GM18508 (cell line): Measurements from ENCODE around the gene C21orf58.

ENCODE experiments used
- ATAC-seq: cut with Tn5 transposase; IDR thresholded peaks from one replicate; pipeline ENCODE4 v1.9.1; 2021; ENCODE audit warnings: moderate number of reproducible peaks; ENCODE audit not compliant: insufficient read depth, unreplicated experiment

Gene C21orf58

DNA sequence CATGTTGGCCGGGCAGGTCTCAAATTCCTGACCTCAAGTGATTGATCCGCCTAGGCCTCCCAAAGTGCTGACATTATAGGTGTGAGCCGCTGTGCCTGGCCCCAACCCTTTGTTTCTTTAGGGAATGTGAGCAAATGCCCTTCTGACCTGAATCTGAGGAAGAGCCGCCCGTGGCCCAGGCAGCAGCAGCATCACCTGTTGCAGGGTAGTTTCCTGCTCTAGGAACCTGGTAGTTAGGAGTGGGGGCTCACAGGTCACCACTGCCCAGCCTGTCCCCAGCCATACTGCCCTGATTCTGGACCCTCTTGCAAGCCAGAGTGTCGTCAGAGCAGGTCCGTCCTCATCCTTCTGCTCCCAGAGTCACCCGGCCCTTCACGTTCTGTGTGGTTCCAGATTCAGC is 24.5 kb downstream of the C21orf58 start:
- no peak for ATAC-seq

DNA sequence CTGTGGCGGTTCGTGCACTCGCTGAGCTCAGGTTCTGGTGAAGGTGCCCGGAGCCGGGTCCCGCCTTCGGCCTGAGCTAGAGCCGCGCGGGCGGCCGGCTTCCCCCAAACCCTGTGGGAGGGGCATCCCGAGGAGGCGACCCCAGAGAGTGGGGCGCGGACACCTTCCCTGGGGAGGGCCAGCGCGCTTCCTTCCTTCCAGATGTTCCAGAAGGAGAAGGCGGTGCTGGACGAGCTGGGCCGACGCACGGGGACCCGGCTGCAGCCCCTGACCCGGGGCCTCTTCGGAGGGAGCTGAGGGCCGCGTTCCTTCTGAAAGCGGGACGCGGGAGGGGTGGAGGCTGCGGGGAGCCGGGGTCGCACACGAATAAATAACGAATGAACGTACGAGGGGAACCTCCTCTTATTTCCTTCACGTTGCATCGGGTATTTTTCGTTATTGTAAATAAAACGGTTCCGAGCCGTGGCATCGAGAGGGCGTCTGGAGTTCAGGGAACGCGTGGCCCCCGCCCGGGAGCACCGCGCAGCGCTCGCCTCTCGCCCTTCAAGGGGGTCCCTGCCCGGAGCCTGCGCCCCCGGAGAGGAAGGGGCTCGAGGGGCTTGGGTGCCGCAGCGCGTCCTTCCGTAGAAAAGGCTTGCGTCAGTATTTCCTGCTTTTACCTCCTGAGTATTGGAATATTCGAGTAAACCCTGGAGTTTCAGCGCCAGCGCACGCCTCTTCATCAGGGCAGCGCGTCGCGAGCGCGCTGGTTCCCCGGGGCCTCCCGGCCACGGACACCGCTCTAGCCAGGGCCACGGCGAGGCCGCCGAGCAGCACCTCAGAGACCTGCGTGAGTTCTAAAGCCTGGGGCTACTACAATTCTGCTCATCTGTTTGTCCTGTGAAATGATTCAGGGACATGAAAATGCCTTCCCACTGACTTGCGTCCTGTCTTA is 26.1 kb downstream of the C21orf58 start:
- no peak for ATAC-seq

DNA sequence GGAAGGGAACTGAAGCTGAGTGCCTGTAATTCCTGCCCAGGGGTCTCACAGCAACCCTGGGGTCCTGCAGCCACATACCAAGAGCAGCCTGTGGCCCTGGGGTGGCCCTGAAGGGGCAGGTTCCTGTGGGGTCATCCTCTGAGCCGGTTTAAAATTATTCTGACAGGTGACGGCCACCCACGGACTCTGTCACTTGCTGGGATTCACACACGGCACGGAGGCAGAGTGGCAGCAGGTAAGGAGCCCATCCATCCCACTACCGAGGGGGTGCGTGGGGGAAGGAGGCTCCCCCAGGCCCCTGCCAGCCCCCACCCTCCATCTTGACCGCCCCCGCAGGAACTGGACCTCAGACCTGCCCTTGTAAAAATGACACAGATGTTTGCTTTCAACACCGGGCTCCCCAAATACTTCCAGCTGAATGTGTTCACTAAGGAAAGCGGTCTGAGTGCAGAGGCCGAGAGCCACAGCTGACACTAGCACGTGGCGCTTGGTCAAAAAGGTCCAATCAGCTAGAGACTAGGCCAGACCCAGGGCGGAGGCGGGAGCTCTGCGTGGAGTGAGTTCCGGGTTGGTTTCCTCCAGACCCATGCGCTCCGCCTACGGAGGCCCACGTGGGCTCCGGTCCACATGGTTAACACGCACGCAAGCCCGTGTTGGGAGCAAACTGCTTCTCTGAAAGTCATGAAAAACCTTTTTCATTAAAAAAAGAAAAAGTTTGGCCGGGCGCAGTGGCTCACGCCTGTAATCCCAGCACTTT is 27.5 kb downstream of the C21orf58 start:
- no peak for ATAC-seq

DNA sequence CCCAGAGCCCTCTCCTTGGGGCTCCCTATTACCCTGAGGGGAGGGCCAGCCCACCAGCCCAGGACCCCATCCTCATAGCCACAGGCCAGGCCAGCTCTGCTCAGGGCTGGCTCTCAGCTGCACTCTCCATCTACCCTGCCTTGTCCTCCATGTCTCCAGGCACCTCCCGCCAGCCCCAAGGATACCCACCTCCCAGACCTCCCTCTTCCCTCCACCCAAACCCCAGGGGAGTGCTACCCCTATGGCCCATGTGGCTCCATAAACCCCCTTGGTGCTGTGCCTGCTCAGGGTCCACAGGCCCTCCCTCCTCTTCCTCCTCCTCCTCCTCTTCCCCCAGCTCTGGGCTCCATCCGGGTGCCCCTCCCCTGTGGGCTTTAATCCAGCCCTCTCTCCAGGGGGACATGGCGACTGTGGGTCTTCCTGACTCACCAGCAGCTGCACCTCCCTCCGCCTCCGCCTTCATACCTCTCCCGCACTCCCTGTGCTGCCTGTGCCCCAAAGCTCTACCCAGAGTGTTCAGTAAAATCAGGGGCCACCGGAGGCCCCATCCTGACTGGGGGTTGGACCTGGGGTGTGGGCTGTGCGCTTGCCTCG is 28.4 kb downstream of the C21orf58 start:
- no peak for ATAC-seq

DNA sequence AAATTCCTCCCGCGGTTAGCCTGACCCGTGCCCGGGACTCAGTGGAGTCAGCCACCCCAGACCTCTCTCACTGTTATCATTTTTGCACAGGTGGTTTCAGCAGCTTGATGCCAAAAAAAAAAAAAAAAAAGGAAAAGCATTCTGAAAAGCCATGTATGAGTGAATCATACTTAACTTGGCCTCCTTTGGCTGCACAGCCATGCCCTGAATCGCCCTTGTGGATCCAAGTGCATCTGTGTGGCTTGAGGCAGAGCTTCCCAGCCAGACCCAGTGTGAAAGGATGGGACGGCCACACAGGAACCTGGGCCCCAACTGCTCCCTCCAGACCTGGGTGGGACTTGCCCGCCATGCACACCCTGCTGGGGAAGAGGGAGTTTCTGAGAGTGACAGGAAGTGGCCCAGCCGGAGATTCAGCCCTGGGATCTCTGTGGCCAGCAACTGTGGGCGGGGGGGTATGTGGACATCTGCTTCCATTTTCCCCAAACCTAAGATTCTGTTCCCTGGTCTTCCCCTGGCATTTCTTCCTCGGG is 29.0 kb downstream of the C21orf58 start:
- ATAC-seq: no peak

DNA sequence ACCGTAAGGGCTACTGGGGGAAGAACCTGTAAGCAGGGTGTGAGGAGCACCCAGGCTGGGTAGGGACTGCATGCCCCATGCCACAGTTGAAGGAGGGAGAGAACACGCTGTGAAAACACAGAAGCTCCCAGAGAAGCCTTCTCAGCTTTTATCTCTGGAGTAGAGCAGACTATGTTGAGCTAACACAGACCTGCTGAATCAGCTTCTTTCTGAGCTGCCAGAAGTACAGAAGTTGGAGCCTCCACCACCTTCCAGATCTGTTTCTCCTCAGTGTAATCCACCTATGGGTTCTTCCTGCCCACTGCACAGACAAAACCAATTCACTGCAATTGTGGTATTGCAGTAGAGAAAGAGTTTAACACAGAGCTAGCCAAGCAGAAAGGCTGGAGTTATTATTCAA is 32.1 kb downstream of the C21orf58 start:
- ATAC-seq: no peak

DNA sequence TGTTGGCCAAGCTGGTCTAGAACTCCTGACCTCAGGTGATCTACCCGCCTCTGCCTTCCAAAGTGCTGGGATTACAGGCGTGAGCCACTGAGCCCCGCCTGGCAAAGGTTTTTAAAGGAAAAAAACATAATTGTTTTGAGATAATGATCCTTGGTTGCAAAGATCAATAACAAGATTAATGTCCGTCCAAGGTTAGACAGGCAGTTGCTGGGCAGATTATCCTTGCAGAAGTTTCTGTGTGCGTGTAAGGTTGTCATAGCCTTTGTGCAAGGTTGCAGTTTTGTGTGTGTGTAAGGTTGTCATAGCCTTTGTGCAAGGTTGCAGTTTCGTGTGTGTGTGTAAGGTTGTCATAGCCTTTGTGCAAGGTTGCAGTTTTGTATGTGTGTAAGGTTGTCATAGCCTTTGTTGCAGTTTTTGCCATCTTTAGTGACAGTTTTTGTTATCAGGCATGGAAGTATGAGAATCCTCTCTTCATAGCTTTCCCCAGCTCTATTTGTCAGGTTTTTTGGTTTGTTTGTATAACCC is 34.0 kb downstream of the C21orf58 start:
- ATAC-seq: no peak

DNA sequence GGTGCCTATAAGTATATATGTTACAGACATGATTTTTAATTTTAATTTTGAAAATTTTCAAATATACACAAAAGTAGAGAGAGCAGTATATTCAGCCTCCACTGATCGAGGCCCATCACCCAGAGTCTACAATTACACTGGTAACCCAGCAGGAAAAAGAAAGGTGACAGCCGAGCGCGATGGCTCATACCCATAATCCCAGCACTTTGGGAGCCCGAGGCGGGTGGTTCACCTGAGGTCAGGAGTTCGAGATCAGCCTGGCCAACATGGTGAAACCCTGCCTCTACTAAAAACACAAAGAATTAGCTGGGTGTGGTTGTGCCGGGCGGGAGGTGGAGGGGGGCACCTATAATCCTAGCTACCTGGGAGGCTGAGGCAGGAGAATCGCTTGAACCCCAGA is 36.1 kb downstream of the C21orf58 start:
- ATAC-seq: no peak

DNA sequence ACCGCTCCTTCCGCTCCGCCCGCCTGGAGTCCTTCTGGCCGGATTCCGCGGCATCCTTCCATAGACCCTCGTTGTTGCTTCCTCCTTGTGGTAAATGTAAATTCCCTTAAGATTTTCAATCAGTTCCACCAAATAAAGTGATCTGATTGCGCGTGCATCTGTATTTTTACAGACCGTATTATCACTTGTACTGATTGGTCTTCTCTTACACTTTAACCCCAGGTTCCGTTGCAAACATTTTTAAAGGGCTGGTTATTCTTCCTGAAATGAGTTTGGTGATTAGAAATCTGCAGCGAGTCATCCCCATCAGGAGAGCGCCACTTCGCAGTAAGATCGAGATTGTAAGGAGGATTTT is 37.0 kb downstream of the C21orf58 start:
- no peak for ATAC-seq

DNA sequence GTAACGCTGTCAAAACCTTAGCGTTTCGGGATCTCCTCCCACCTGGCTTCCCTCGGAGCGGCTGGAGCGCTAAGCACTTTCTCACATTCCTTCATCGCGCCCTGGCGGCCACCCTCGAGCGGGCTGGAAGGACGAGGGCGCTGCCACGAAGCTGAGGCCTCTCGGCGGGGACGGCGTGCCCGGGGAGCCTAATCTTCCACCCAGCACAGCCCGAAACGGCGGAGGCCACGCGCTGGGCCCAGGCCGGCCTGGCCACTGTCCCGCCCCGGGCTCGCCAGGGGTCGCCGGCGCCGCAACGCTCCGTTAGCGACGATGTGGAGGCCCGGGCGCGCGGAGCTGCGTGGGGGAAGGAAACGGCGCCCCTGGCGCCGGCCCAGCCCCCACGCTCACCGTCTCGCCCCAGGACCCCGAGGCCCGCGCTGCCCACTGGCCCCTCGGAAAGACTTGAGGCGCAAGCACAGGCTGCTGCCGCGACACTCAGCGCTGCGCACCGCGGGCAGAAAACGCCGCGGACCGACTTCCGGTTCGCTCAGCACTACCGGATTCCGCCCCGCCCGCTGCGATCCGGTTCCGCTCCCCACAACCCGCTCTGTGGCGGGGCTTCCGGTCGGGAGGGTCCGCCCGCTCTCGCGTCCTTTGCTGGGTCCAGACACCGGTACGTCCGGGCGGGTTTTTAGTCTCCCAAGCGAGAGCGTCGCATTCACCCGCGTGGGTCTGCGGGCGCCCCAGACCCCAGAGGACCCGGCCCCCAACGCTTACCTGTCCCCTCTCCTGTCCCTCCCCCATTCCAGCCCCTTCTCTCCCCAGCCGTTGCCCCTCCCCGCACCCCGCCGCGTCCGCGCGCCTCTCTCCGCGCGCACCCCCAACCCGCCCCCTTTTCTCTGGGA is 37.7 kb downstream of the C21orf58 start, which contains the start of gene YBEY:
YBEY (plus strand) TSS at position 582 of the 887 bp plus-strand sequence. CDS start 572 bp downstream, outside the sequence.
- ATAC-seq: no peak

DNA sequence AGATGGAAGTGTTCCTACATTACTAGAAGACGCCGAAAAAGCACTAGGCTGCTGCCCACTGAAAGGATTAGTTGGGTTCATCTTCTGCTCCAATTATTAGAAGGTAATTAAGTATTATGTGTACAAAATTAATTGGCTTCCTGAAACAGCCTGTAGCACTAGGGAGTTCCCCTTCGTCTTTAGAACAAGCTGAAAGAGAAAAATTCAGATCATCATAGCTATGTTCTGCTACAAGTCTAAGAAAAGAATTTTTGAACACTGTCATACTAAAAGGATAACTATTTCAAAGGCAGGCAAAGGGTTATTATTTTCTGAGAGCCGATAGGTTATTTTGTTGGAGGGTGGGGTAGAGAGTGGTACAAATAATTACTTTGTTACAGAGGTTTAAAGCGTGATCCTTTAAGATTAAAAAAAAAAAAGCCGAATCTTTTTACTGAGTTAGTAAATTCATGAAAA is 38.4 kb downstream of the C21orf58 start, which contains the start of gene MCM3AP:
MCM3AP (minus strand) TSS at position 406 of the 456 bp plus-strand sequence; CDS start at position 81, 325 bp downstream.
- no peak for ATAC-seq

DNA sequence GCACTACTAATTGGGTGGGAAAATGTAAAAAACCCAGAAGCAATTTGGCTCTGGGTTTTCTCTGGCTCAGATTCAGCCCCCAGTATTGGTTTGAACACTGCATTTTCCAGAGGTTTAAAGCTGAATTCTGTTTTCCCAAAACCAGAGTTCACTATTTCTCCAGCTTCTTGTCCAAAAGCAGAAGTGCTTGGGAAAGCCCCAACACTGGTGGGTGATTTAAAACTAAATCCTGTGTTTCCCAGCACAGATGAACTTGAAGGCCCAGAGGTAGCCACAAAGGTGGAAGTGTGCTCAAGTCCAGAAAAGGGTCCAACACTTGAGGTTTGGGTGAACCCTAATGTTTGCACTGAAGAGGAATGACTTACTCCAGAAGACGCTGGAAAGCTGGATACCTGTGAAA is 38.9 kb downstream of the C21orf58 start:
- no peak for ATAC-seq

DNA sequence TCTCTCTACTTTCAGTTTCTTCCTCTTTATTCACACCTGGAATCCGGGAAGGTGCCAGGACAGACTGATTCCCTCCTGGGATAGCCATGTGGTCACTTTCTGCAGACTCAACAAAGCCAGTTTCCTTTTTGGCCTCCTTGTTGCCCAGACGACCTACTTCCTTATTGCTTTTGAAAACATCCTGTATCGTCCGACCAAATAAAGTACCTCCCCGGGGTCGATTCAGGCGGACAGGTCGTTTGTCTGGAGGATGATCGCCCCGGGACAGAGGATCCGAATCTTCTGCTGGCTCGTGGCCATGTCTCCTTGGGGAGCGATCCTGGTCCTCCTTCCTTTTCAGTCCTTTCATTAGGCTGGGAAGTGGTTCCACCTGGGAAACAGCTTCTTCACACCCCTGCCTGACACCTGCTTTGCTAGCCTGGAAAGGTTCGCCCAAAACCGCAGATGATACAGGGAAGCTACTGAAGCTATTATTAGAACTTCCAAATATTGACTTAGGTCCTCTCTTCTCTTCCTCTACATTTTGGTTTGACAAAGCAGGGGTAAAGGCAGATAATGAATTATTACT is 39.5 kb downstream of the C21orf58 start:
- no peak for ATAC-seq

DNA sequence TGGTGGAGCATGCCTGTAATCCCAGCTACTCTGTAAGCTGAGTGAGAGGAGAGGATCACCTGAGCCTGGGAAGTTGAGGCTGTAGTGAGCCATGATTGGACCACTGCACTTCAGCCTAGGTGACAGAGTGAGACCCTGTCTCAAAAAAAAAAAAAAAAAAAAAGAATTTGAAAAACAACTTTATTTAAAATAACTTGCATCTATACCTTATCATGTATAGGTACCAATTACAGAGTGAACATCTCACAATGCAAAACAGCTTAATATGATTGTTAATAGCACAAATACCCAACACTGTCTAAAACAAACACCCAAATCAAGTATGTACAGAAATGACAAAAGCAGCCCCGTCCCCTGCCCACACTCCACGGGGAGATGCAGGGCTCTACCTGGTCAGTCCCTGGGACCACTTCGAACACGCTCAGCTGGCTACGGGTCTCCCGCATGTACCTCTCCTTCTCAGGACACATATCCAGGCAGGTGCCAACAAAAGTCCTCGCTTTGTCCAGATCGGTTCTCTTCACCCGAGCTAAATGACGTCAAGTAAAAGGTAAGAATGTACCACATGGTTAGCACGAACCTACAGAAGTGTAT is 48.8 kb downstream of the C21orf58 start:
- ATAC-seq: no peak

DNA sequence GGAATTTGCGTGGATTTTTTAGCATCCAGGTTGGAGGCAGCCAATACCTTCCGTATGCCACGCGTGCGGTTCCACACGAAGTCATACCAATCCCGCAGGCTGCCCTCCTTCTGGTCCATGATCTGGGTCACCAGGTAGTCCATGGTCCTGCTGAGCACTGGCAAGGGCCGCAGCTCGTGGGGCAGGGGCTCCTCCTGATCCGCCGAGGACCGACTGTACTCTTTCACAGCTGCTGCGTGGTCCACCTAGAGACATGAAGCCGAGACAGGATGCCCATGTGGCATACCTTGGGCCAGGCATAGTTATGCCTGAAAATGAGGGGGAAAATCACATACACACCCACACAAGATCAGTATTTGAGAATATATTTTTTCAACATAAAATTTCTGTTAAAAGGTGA is 50.3 kb downstream of the C21orf58 start:
- ATAC-seq: no peak

DNA sequence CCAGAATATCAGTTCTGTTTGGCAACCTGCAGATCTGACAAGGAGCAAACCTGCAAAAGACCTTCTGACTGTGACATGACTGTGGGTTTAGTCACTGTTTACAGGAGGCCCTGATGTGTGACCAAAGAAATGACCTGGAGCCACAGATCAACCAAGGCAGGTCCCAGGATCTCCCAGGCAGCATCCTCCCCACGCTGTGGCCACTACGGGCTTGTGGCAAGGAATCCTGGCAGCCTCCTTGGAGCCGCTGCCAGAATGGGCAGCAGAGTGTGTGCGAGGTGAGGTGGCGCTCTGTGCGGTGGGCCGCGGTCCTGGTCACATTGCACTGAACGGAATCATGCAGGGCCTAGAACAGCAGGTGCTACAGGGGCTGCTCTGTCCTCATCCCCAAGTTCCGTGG is 54.2 kb downstream of the C21orf58 start:
- no peak for ATAC-seq

DNA sequence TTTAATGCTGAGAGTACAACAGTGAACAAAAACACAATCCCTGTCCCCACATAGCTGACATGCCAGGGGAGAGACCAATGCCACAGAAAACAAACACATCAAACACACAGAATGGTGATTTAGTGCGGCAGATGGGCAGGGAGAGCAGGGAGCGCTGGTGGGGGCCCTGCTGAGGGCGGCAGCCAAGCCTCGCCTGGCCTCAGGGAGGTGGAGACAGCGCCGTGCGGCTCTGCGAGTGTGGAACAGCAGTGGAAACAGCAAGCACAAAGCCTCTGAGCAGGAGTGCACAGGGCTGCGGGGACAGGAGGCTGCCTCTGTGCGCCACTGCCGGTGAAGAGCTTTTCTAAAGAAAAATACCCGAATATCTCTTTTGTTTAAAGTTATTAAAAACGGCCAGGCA is 55.3 kb downstream of the C21orf58 start:
- ATAC-seq: no peak

DNA sequence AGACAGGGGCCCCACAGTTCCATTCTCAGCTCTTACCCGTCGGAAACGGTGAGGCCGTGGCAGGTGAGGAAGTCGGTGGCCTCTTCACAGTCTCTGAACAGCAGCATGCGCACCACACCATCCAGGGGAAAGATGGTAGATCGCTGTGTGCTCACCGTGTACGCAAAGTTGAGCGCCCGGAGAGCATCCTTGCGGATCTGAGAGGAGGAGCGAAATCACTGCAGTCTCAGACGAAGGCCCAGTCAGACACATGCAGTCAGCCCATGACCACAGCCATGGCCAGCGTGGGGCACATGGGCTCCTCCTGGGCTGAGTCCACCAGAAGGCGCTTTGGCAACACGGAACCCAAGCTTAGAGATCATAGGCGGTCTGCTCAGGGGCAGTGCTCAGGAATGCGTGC is 56.7 kb downstream of the C21orf58 start:
- ATAC-seq: no peak
